Hepatocyte (in vitro differentiated cells): ENCODE measurements around the gene HHAT. TPM values are rescaled to one million over a fixed set of nuclear protein-coding genes. Genes with fewer than 3 reads are reported as not detected.

ENCODE experiments used
- DNase-seq: peaks from one replicate; pipeline ENCODE4 v3.0.0-alpha.2; 2016; ENCODE audit warnings: low spot score
- H2AFZ ChIP-seq: fragments of 200-600 bp; sonication (generic); 2 replicates; pipeline ENCODE4 v1.6.0; 2016; ENCODE audit warnings: antibody characterized with exemption, mild to moderate bottlenecking
- H3K27ac ChIP-seq: fragments of 200-600 bp; sonication (generic); 2 replicates; pipeline ENCODE4 v1.5.1; 2016; ENCODE audit warnings: mild to moderate bottlenecking
- H3K27me3 ChIP-seq: fragments of 200-600 bp; sonication (generic); 2 replicates; pipeline ENCODE4 v1.6.1; 2016
- H3K36me3 ChIP-seq: fragments of 200-600 bp; sonication (generic); replicated peaks from 2 replicates; pipeline ENCODE4 v1.5.1; 2016; ENCODE audit warnings: low read depth; ENCODE audit not compliant: insufficient read depth
- H3K4me1 ChIP-seq: fragments of 200-600 bp; sonication (generic); 2 replicates; pipeline ENCODE4 v1.5.1; 2016; ENCODE audit warnings: mild to moderate bottlenecking, moderate library complexity; ENCODE audit not compliant: insufficient read depth
- H3K4me2 ChIP-seq: fragments of 200-600 bp; sonication (generic); 2 replicates; pipeline ENCODE4 v1.6.0; 2016
- H3K4me3 ChIP-seq: fragments of 200-600 bp; sonication (generic); 2 replicates; pipeline ENCODE4 v1.5.1; 2016; ENCODE audit warnings: mild to moderate bottlenecking
- H3K79me2 ChIP-seq: fragments of 200-600 bp; sonication (generic); 2 replicates; pipeline ENCODE4 v1.6.0; 2017; ENCODE audit warnings: mild to moderate bottlenecking
- H3K9me2 ChIP-seq: fragments of 200-600 bp; sonication (generic); replicated peaks from 2 replicates; pipeline ENCODE4 v1.6.0; 2017; ENCODE audit warnings: mild to moderate bottlenecking; ENCODE audit not compliant: insufficient read depth
- H3K9me3 ChIP-seq: fragments of 200-600 bp; sonication (generic); 2 replicates; pipeline ENCODE4 v1.5.1; 2016; ENCODE audit warnings: low read depth, mild to moderate bottlenecking
- H4K20me1 ChIP-seq: fragments of 200-600 bp; sonication (generic); 2 replicates; pipeline ENCODE4 v1.6.0; 2016; ENCODE audit warnings: mild to moderate bottlenecking; ENCODE audit not compliant: insufficient read depth, poor library complexity, severe bottlenecking
- CTCF ChIP-seq: fragments of 200-600 bp; sonication (generic); IDR thresholded peaks from 2 replicates; pipeline ENCODE4 v1.5.1; 2016; ENCODE audit warnings: antibody characterized with exemption, mild to moderate bottlenecking; ENCODE audit not compliant: poor library complexity
- EZH2 ChIP-seq: fragments of 200-600 bp; sonication (generic); IDR thresholded peaks from 2 replicates; pipeline ENCODE4 v1.6.1; 2016; ENCODE audit warnings: antibody characterized with exemption, mild to moderate bottlenecking, borderline replicate concordance
- EZH2phosphoT487 ChIP-seq: fragments of 200-600 bp; sonication (generic); IDR thresholded peaks from one replicate; pipeline ENCODE4 v1.6.1; 2018; ENCODE audit warnings: antibody characterized with exemption, mild to moderate bottlenecking, low read depth, moderate library complexity; ENCODE audit not compliant: unreplicated experiment, severe bottlenecking
- WGBS: methylation state at CpG from one replicate; pipeline ENCODE4 v1.1.6; 2016; ENCODE audit warnings: low lambda C conversion rate; ENCODE audit errors: missing lambda C conversion rate; 5-methylcytosine and 5-hydroxymethylcytosine counted together
- polyA plus RNA-seq: library from polyadenylated mRNA; unstranded; fragments of >200 nt; fragmentation: Nextera tagmentation; extraction: Ambion mirVana; gene quantifications from 2 replicates; pipeline ENCODE4 v1.2.1, GENCODE V29; 2016
- total RNA-seq: library from RNA; depleted of rRNA; stranded (reverse); fragments of >200 nt; gene quantifications from 2 replicates; pipeline ENCODE4 v1.2.3, GENCODE V29; 2014

Gene HHAT
- total and polyA plus RNA-seq, 2 experiments from 2014 or later, result 5.3 to 6.3 TPM

GRCh38 chr1:210445931-210446330 is 117.2 kb downstream of the HHAT start:
- Histone ChIP-seq H2AFZ (no peak overlapping the region), H3K9me3 (no peaks in the 10 kb centered on the region), H3K36me3 (no peaks in the 10 kb centered on the region), H4K20me1 (no peaks in the 10 kb centered on the region), H3K9me2 (no peaks in the 10 kb centered on the region), H3K4me2 (no peak overlapping the region), H3K4me1 (no peaks in the 10 kb centered on the region), H3K4me3 (no peak overlapping the region), H3K79me2 (no peaks in the 10 kb centered on the region), H3K27me3 (no peaks in the 10 kb centered on the region), H3K27ac (no peak overlapping the region)
- TF ChIP-seq EZH2 (no peak), EZH2phosphoT487 (no peak), CTCF (no peak)
- no peak for DNase-seq
- 85% methylated on average over 7 of the region's 7 CpGs for WGBS

- Histone ChIP-seq H3K79me2 (no peaks in the 10 kb centered on the region), H3K4me3 (no peak overlapping the region), H2AFZ (no peak overlapping the region), H4K20me1 (no peaks in the 10 kb centered on the region), H3K9me2 (no peaks in the 10 kb centered on the region), H3K27ac (no peak overlapping the region), H3K36me3 (no peaks in the 10 kb centered on the region), H3K4me1 (no peaks in the 10 kb centered on the region), H3K9me3 (no peaks in the 10 kb centered on the region), H3K27me3 (no peaks in the 10 kb centered on the region), H3K4me2 (no peak overlapping the region)
- TF ChIP-seq EZH2, result no peak
- TF ChIP-seq EZH2phosphoT487, result no peak
- no peak for TF ChIP-seq CTCF
- 52% methylated on average over 9 of the region's 9 CpGs for WGBS
- peak; percentile 49 for DNase-seq
Observed at GRCh38 chr1:210446479-210446878, 117.8 kb downstream of the HHAT start.

GRCh38 chr1:210447456-210448057 is 118.9 kb downstream of the HHAT start:
- Histone ChIP-seq H4K20me1 (no peaks in the 10 kb centered on the region), H2AFZ (no peak overlapping the region), H3K27ac (no peak overlapping the region), H3K9me3 (no peaks in the 10 kb centered on the region), H3K27me3 (no peaks in the 10 kb centered on the region), H3K36me3 (no peaks in the 10 kb centered on the region), H3K4me3 (no peak overlapping the region), H3K9me2 (no peaks in the 10 kb centered on the region), H3K79me2 (no peaks in the 10 kb centered on the region), H3K4me1 (no peaks in the 10 kb centered on the region), H3K4me2 (no peak overlapping the region)
- 88% methylated on average over 5 of the region's 5 CpGs for WGBS
- TF ChIP-seq EZH2phosphoT487 (no peak), EZH2 (no peak), CTCF (no peak)
- DNase-seq, result no peak
